Keratinocyte (primary cell): Measurements from ENCODE around the gene SHANK1. TPM values are rescaled to one million over a fixed set of nuclear protein-coding genes. Genes with fewer than 3 reads are reported as not detected.

Source experiments
- DNase-seq: peaks from one replicate; pipeline ENCODE4 v3.0.0-alpha.2; 2011; ENCODE audit warnings: low read depth, missing footprints, low spot score
- FAIRE-seq: peaks from 2 replicates; lab custom pipeline; 2011; peaks lifted over from hg19 to GRCh38; lab: Jason Lieb, UNC
- H2AFZ ChIP-seq: 2 replicates; pipeline ENCODE4 v1.6.0; 2012; ENCODE audit warnings: low read length, control low read depth, inconsistent platforms; ENCODE audit not compliant: control insufficient read depth
- H3K27ac ChIP-seq: 2 replicates; pipeline ENCODE4 v1.5.1; 2011; ENCODE audit warnings: low read length; ENCODE audit not compliant: control insufficient read depth, insufficient read depth
- H3K27me3 ChIP-seq: 3 replicates; pipeline ENCODE4 v1.6.0; 2011; ENCODE audit warnings: low read length; ENCODE audit not compliant: control insufficient read depth, insufficient read depth; ENCODE audit errors: extremely low read depth
- H3K36me3 ChIP-seq, 2 experiments: 2 replicates in 1 of 2; 3 replicates in 1 of 2; pipeline ENCODE4 v1.5.1; 2011; ENCODE audit warnings: low read length in 2 of 2, mild to moderate bottlenecking in 1 of 2; ENCODE audit not compliant: control insufficient read depth in 2 of 2, insufficient read depth in 2 of 2; ENCODE audit errors: extremely low read depth in 1 of 2
- H3K4me1 ChIP-seq: 3 replicates; pipeline ENCODE4 v1.5.1; 2011; ENCODE audit warnings: low read length; ENCODE audit not compliant: control insufficient read depth, insufficient read depth; ENCODE audit errors: extremely low read depth
- H3K4me2 ChIP-seq: 3 replicates; pipeline ENCODE4 v1.6.0; 2011; ENCODE audit warnings: low read depth, low read length; ENCODE audit not compliant: control insufficient read depth, insufficient read depth; ENCODE audit errors: extremely low read depth
- H3K4me3 ChIP-seq, 3 experiments: fragments of 200-600 bp in 1 of 3; sonication (generic) in 1 of 3; 2 replicates in 2 of 3; 3 replicates in 1 of 3; pipeline ENCODE4 v1.5.1; 2011 to 2016; ENCODE audit warnings: low read length in 3 of 3, mild to moderate bottlenecking in 3 of 3, control low read depth in 2 of 3, inconsistent platforms in 1 of 3, low read depth in 1 of 3, mixed read lengths in 1 of 3, mixed run types in 1 of 3, moderate library complexity in 1 of 3; ENCODE audit not compliant: control insufficient read depth in 2 of 3, insufficient read depth in 2 of 3; ENCODE audit errors: extremely low read depth in 1 of 3
- H3K79me2 ChIP-seq: 2 replicates; pipeline ENCODE4 v1.6.0; 2012; ENCODE audit warnings: low read length; ENCODE audit not compliant: control insufficient read depth, insufficient read depth
- H3K9ac ChIP-seq: 3 replicates; pipeline ENCODE4 v1.6.0; 2011; ENCODE audit warnings: low read length; ENCODE audit not compliant: control insufficient read depth, insufficient read depth; ENCODE audit errors: extremely low read depth
- H3K9me1 ChIP-seq: 3 replicates; pipeline ENCODE4 v1.6.0; 2011; ENCODE audit warnings: low read length; ENCODE audit not compliant: control insufficient read depth, insufficient read depth; ENCODE audit errors: extremely low read depth
- H3K9me3 ChIP-seq: 2 replicates; pipeline ENCODE4 v1.5.1; 2012; ENCODE audit warnings: low read depth, low read length; ENCODE audit not compliant: control insufficient read depth
- H4K20me1 ChIP-seq: 3 replicates; pipeline ENCODE4 v1.6.0; 2011; ENCODE audit warnings: low read length; ENCODE audit not compliant: control insufficient read depth, insufficient read depth; ENCODE audit errors: extremely low read depth
- CTCF ChIP-seq, 3 experiments: IDR thresholded peaks in 1 of 3; conservative IDR thresholded peaks in 1 of 3; optimal IDR thresholded peaks in 1 of 3; 2 replicates in 2 of 3; 3 replicates in 1 of 3; pipeline versions ENCODE3 to v1.5.1; 2011; ENCODE audit warnings: low read length in 3 of 3, mild to moderate bottlenecking in 3 of 3, moderate library complexity in 2 of 3, control low read depth in 1 of 3, inconsistent platforms in 1 of 3; ENCODE audit not compliant: insufficient read depth in 2 of 3; ENCODE audit errors: extremely low read depth in 1 of 3
- EZH2 ChIP-seq: IDR thresholded peaks from one replicate; pipeline ENCODE4 v1.6.1; 2012; ENCODE audit warnings: inconsistent platforms, mild to moderate bottlenecking, low read length, moderate library complexity
- dilution Hi-C: fragments of 300-500 bp; cut with MboI; formaldehyde crosslinking; loops from one replicate; pipeline ENCODE4 v1.7.0; 2020; ENCODE audit warnings: low sequenced_read_pairs; ENCODE audit not compliant: extremely low pct_ligation_motif_present
- polyA plus RNA-seq, 5 experiments: library from polyadenylated mRNA; depleted of rRNA in 3 of 5; stranded (reverse) in 3 of 5; stranded (forward) in 1 of 5; unstranded in 1 of 5; fragments of >200 nt; gene quantifications; 1 replicate in 1 of 5; 2 replicates in 3 of 5; 3 replicates in 1 of 5; pipeline versions ENCODE4 v1.2.1 to v1.2.3, GENCODE V29; 2011 to 2012; ENCODE audit warnings: missing spikeins in 2 of 5, low read depth in 1 of 5, low replicate concordance in 1 of 5

Gene SHANK1
- polyA plus RNA-seq, 1 donor (not counting 4 experiments of a cell fraction or from before 2014, with no cell fraction given), result 0.51 TPM

GRCh38 chr19:50659318-50660087 lies 60.1 kb downstream of the SHANK1 start:
- Histone ChIP-seq H3K27me3 (peaks cover 7% of the 10 kb centered on the region), H3K9me3 (no peaks in the 10 kb centered on the region), H3K27ac (no peak overlapping the region), H3K9me1 (no peaks in the 10 kb centered on the region), H3K79me2 (no peaks in the 10 kb centered on the region), H4K20me1 (peaks cover 2% of the 10 kb centered on the region), H3K4me1 (no peaks in the 10 kb centered on the region), H3K4me2 (no peak overlapping the region), H3K4me3 (no peak overlapping the region), H3K9ac (no peak overlapping the region), H2AFZ (no peak overlapping the region), H3K36me3 (no peaks in the 10 kb centered on the region)
- TF ChIP-seq EZH2 (no peak), CTCF (optimal IDR thresholded peaks at IDR 0.05 in 1 of 3, IDR thresholded peaks at IDR 0.05 in 1 of 3, conservative IDR thresholded peaks at IDR 0.05 in 1 of 3; ENCODE audit: extremely low read depth in 1 of 3, insufficient read depth in 2 of 3, low read length in 3 of 3) (no peak)
- no peak for FAIRE-seq
- no peak for DNase-seq
- dilution Hi-C loops, result no loop called here

- FAIRE-seq (no peak), DNase-seq (no peak)
- H3K4me3 ChIP-seq, result peak overlapping the region in 1 of 3 experiments; percentile 37
- no peaks in the 10 kb centered on the region for H4K20me1 ChIP-seq
- no peaks in the 10 kb centered on the region for H3K9me1 ChIP-seq
- H3K4me1 ChIP-seq, result no peaks in the 10 kb centered on the region
- peaks cover 7% of the 10 kb centered on the region for H3K27me3 ChIP-seq
- H3K4me2 ChIP-seq, result peak overlapping the region; percentile 12
- no peak overlapping the region for H2AFZ ChIP-seq
- H3K27ac ChIP-seq, result no peak overlapping the region
- no peak for TF ChIP-seq EZH2
- no peaks in the 10 kb centered on the region for H3K36me3 ChIP-seq
- dilution Hi-C loops, result no loop called here
- no peaks in the 10 kb centered on the region for H3K9me3 ChIP-seq
- H3K79me2 ChIP-seq, result no peaks in the 10 kb centered on the region
- no peak overlapping the region for H3K9ac ChIP-seq
These were observed 60.9 kb downstream of the SHANK1 start for GRCh38 chr19:50658441-50659317.
